C1 segment of cervical spinal cord (tissue), 14 donors: ENCODE results near the gene PLXNA4.

Experiments used
- DNase-seq, 14 donors: peaks; one replicate each; lab custom pipeline; 2025; lab: John Stamatoyannopoulos, UW

Gene PLXNA4

GRCh38 chr7:132318352-132319318 lies 257.6 kb downstream of the PLXNA4 start:
- DNase-seq, result peak; percentile 1 to 83 (median 52)

GRCh38 chr7:132317701-132318351 lies 258.4 kb downstream of the PLXNA4 start:
- DNase-seq, result no peak

DNA sequence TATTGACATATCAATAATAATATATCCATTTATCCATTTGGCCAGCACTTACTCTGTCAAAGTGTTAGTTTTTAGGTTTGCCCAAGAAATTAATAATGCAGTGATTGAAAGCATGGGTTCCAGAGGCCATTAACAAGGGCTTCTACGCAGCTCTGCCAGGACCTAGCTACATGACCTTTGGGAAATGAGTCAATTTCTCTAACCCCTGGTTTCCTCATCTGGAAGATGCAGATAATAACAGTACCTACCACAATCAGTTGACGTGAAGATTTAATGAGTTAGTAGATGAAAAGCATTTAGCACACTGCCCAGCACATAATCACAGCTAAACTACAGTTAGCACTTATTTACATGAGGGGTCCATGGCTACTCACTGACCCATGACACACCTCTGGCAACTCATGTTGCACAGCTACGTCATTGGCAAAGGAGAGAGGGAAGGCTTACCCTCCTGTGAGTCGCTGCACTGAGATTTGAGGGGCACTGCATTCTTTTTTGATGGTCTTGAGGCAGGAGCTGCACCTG lies 263.7 kb downstream of the PLXNA4 start:
- no peak for DNase-seq

GRCh38 chr7:132311733-132312132 lies 264.5 kb downstream of the PLXNA4 start:
- no peak for DNase-seq

DNA sequence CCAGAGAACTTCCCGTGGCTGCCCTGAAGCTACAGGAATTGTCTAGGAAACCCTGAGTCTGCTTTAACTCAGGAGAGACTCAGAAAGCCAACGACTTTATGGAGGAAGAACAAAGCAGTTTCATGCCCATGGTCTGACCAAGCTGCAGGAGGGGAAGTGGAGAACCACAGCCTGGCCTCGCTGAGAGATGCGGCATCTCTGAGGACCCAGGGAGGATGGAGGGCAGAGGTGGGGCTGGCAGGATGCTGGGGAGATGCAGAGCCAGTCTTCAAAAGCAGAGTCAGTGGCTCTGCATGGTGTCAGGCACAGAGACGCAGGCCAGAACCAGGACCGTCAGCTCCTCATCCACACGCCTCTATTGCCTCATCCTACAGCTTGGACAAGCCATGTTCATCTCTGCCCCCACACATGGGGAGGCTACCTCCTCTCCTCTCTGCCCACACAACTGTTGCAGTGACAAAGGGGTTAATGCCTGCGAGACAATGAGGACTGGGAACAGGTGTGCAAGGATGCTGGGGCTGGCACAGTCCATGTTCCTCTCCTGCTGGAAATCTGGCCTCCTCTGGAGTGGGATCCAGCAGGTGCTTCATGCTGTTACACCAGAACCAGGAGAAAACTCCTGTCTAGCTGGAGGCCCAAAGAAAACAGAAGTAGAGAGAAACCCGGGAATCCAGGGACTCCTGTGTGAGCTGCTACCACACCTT lies 267.0 kb downstream of the PLXNA4 start:
- no peak for DNase-seq

DNA sequence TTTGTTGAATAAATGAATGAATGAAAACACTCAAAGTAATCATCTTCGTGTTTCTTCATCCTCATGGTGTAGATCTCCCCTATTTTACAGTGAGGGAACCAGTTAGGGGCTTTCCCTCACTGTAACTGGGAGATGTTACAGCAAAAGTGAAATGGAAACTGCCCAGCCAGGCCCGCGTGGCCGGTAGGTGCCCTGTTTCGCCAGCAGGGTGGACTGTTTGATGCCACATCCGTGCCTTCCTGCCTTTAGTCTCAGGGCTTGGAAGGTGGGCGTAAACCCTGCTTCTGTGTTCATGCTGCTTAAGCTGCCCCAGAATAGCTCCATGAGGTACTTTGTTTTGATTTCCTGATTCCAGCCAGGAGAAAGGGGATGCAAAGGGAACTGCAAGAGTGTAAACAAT lies 268.8 kb downstream of the PLXNA4 start:
- DNase-seq, result no peak

GRCh38 chr7:132300599-132301277 lies 275.5 kb downstream of the PLXNA4 start:
- no peak for DNase-seq

DNA sequence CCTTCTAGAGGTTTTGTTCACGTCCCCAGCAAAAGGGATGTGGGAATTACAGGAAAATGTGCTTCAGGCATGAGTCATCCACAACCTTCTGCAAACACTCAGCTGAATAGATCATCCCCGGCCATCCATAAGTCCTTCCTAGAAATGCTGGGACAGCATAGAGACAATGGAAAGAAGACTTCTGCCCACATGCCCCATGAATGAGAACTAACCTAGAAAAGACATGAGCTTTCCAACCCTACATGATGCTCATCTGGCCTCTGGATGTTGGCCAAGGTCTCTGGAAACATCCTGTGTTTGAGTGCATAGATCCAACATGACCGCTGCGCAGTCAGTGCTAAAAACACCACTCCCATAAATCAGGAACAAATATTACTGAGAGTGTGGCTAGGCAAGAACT lies 277.5 kb downstream of the PLXNA4 start:
- DNase-seq, result no peak

- DNase-seq, result no peak
Measured at GRCh38 chr7:132296820-132297219, 279.4 kb downstream of the PLXNA4 start.

DNA sequence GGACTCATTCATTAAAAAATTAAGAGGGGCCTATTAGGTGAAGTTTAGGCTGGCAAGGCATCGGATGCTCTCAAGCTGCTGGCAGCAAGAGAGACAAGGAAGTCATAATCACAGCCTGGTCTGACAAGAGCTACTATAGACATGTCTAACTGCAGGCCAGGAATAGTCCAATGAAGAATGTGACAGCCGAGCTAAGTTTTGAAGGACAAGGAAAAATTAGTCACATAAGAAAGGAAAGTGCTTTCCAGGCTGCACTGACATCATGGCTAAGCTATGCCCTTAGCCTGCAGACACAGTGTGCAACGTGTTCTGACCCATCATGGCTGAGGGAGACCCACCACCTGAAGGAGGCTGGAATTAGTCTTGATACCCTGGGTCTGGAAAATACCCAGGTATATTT lies 281.1 kb downstream of the PLXNA4 start:
- DNase-seq, result no peak

DNA sequence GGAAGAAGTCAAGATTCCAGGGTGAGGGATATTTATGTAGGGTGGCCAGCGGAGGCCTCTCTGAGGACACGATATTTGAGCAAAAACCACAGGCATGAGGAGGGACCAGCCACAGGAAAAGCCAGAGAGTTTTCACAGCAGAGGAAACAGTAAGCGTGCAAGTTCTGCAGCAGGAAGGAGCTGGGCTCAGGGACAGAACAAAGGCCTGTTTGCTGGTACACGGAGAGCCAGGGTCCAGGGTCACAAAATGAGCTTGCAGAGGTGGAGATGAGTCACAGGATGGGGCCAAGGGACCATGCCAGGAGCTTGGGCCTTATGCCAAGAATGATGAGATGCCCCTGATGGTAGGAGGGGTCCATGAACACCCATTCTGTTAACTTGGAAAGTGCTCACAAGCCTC lies 283.5 kb downstream of the PLXNA4 start:
- DNase-seq, result peak in 1 of 14 donors; percentile 20

- no peak for DNase-seq
Measured at GRCh38 chr7:132291481-132291880, 284.8 kb downstream of the PLXNA4 start.

DNA sequence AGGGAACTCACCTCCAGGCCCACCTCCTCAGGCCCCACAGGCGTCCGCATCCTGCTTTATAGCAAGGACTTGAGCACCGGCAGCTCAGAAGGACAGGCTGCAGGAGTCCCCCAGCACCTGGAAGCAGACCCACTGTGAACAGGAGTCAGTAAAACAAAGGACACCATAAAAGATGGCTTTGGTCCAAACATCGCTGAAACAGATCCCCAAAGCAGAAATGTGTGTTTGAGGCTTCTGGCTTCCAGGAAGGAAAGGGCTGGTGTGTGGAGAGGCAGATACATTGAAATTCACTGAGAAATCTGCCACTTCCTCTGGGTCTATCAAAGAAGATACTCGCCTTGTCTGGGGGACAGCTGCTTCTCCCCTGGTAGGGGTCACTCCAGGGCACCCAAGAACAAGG lies 286.2 kb downstream of the PLXNA4 start:
- DNase-seq, result no peak

GRCh38 chr7:132286836-132287235 lies 289.4 kb downstream of the PLXNA4 start:
- no peak for DNase-seq

GRCh38 chr7:132280335-132280734 lies 295.9 kb downstream of the PLXNA4 start:
- no peak for DNase-seq

- no peak for DNase-seq
Measured at GRCh38 chr7:132279718-132280117, 296.6 kb downstream of the PLXNA4 start.

- no peak for DNase-seq
Measured at GRCh38 chr7:132276976-132277725, 299.1 kb downstream of the PLXNA4 start.

GRCh38 chr7:132276234-132276630 lies 300.0 kb downstream of the PLXNA4 start:
- no peak for DNase-seq

DNA sequence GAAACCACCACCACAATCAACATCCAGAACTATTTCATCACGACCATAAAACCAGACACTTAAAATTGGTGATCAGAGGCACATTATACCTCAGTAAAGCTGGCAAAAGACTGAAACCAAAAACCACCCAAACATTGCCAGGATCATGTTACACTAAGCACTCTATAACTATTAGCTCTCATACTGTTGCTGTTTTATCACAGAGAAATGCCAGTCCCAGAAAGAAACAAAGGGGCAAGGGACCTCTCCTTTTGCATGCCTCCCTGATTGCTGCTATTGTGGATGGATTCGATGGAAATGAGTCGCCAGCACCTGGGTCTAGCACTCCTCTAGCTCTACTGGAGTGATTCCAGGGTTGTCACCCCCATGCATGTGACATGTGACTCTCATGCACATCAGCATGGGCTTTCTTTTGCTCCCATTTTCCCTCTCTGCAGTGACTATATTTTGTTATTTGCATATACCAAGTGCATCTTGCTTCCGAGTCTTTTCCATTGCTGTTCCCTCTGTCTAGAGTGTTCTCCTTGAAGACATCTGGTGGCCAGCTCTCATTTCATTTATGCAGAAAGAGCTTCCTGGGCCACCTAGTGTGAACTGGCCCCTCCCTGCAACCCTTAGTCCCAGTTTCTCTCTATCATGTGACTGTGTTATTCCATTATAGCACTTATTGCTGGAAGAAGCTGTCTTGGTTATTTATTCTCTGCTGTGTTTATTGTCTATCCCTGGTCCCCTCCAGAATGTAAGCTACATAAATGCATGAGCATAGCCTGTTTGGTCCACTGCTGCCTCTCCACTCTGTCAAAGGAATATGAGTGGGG lies 300.6 kb downstream of the PLXNA4 start:
- no peak for DNase-seq
